G401.6 (cell line): ENCODE data around the gene NIPBL.
"Not testable (repeated sequence)": the region's sequence is repeated elsewhere in the genome, so short reads cannot be mapped to it uniquely, and the experiment has no call there.

Experiments used
- FAIRE-seq: peaks from 2 replicates; lab custom pipeline; 2012; peaks lifted over from hg19 to GRCh38; lab: Jason Lieb, UNC

NIPBL gene

GRCh38 chr5:37093795-37094194 is 217.2 kb downstream of the NIPBL start:
- not testable (repeated sequence) for FAIRE-seq

GRCh38 chr5:37099267-37099666 is 222.7 kb downstream of the NIPBL start:
- FAIRE-seq, result not testable (repeated sequence)

- no peak for FAIRE-seq
Observed at GRCh38 chr5:37103302-37103701, 226.7 kb downstream of the NIPBL start.

- FAIRE-seq, result no peak
Observed at GRCh38 chr5:37109338-37109737, 232.8 kb downstream of the NIPBL start.

GRCh38 chr5:37110135-37110534 is 233.6 kb downstream of the NIPBL start:
- FAIRE-seq, result no peak

GRCh38 chr5:37111426-37112382 is 235.1 kb downstream of the NIPBL start:
- no peak for FAIRE-seq

- FAIRE-seq, result no peak
Observed at GRCh38 chr5:37112383-37112991, 235.9 kb downstream of the NIPBL start.
